Measurements from ENCODE around the gene SPEF1.

- TF ChIP-seq CTCF (IDR thresholded peaks at IDR 0.05) (no peak), POLR2A (IDR thresholded peaks at IDR 0.05) (no peak), POLR2AphosphoS5 (IDR thresholded peaks at IDR 0.05) (no peak), EP300 (IDR thresholded peaks at IDR 0.05) (no peak)
Measured at GRCh38 chr20:3801846-3802245, 20.6 kb upstream of the SPEF1 start.
